Measurements from ENCODE around the gene PARD6A.

The PARD6A gene

DNA sequence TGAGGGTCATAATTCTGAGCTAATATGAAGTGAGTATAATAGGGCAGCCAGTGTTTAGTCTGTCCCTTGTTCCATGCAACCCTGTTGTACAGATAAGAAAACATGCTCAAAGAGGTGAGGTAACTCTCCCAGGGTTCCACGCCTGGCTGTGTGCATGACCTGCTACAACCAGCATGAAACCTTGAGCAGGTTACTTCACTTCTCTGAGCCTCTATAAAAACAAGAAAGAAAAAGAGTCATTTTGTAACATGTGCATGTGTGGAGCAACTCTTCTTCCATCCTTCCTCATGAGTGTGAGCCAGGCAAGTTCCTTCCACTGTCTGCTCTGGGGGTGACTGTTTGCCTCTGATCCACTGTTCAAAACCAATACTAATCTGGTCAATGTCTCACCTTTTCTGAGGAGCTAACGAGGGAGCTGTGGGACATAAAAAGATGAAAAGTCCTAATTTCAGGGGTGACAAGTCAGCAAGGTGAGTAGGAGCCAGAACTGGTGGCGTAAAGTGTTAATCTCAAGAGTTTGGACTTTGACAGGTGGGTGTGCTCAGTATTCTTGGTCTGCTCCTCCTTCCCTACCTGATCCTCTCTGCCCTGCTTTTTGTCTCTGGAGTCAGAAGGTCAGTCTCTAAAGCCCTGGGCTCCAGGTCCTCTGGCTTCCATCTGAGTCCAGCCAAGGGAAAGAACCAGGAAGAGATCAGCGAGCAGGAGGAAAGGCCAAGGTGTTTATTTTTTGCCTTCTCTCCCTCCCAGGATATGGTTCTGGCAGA lies 36.8 kb downstream of the PARD6A start:
- no peak for DNase-seq

DNA sequence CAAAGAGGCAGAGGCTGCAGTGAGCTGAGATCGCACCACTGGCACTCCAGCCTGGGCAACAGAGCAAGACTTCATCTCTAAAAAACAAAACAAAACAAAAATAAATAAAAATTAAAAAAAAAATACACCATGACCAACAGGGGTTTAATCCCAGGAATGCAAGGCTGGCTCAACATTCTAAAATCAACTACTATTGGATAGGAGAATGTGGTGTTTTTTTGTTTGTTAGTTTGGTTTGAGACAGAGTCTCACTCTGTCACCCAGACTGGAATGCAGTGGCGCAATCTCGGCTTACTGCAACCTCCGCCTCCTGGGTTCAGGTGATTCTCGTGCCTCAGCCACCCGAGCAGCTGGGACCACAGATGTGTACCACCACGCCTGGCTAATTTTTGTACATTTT lies 38.5 kb downstream of the PARD6A start:
- DNase-seq: no peak

DNA sequence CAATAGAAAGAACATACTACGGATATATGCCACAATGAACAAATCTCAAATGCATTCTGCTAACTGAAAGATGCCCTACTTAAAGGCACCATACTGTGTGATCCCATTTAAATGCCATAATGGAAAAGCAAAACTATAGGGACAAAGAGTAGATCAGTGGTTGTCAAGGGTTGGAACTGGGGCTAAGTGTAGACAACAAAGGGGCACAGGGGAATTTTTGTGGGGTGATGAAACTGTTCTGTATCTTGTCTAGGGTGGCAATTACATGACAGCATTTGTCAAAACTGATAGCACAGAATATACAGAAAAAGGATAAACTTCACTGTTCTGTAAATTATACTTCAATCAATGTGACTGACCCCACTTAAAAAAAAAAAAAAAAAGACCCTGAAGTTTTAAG lies 40.7 kb downstream of the PARD6A start:
- DNase-seq: no peak

DNA sequence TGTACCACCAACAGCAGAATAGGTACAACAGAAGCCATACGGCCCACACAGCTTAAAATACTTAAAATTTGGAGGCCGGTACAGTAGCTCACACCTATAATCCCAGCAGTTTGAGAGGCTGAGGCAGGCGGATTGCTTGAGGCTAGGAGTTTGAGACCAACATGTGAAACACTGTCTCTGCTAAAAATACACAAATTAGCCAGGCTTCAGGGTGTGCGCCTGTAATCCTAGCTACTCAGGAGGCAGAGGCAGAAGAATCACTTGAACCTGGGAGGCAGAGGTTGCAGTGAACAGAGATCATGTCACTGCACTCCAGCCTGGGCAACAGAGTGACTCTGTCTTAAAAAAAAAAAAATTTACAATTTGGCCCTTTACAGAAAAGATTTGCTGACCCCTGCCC lies 41.4 kb downstream of the PARD6A start:
- no peak for DNase-seq

DNA sequence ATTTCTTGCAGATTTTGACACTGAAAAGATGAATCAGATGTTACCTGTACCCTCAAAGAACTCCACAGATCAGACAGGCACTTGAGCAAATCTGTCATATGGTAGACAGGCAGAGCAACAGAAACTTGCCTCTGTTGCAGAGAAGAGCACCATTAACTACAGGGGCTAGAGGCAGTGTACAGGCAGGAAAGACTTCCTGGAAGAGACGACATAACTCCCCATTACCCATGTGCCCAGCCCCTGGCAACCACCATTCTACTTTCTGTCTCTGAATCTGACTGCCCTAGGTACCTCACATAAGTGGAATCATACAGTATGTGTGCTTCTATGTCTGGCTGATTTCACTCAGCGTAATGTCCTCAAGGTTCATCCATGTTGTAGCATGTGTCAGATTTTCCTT lies 42.9 kb downstream of the PARD6A start:
- DNase-seq: no peak

DNA sequence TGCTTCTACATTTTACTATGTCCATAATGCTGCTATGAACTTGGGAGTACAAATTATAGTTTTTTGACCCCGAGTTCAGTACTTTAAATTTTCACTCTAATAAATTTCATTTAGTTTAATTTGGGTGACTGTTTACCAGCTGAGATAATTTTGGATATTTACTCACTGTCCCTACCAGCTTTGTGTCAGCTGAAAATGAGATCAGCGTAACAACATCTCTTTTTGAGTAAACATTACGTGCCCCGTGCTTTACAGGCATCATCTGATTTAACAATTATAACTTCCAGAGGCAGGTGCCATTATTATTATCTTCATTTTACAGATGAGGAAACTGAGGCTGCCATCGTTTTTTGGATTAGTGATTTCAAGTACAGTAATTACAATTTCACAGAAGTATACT lies 43.4 kb downstream of the PARD6A start:
- no peak for DNase-seq

DNA sequence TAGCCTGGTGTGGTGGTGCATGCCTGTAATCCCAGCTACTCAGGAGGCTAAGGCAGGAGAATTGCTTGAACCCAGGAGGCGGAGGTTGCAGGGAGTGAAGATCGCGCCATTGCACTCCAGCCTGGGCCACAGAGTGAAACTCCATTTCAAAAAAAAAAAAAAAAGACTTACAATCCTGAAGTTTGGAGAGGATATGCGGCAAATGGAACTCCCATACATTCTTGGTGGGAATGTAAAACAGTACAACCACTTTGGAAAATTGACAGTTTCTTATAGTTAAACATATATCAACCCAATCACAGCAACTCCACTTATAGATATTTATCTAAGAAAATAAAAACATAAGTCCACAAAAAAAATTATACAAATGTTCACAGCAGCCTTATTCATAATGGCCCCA lies 46.5 kb downstream of the PARD6A start:
- DNase-seq: no peak

DNA sequence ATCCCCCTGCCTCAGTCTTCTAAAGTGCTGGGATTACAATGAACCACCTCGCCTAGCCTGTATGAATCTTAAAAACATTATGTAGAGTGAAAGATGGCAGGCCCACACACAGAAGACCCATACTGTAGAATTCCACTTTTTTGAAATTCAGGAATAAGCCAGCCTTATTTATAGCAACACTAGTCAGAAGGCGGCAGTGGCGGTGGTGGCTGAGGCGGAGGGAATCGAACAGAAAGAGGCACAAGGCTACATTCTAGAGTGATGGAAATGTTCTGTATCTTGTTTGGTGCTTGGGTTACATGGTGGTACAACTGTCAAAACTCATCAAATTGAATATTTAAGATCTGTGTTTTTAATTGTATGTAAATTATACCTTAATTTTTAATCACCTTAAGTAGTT lies 47.0 kb downstream of the PARD6A start:
- DNase-seq: no peak

DNA sequence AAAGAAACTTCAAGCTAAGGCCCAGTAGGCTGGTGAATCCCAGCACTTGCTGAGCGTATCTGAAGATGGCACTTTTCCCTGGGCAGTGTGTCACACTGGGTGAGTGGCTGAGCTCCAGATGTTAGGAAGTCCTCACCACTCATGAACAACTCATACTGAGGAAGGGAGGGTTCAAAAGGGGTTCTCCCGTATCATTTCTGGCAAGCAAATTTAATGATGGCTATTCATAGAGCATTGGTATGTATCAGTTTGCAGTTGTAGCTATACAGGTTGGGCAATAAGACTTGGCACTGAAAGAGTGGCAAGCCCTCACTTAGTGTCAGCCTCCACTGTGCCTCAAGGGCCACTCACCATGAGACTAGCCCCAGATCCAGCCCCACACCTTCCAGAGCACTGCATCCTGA lies 47.6 kb downstream of the PARD6A start:
- DNase-seq: no peak

DNA sequence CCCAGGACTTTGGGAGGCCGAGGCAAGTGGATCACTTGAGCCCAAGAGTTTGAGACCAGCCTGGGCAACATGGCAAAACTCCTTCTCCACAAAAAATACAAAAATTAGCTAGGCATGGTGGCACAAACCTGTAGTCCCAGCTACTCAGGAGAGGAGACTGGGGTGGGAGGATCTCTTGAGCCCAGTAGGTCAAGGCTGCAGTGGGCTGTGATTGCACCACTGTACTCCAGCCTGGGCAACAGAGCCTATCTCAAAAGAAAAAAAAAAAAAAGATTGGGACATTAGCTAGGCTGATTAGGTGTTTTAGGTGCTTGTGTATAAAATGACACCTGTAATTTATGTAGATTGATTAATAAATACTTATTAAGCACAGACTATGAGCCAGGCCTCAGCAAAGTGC lies 48.3 kb downstream of the PARD6A start:
- no peak for DNase-seq

DNA sequence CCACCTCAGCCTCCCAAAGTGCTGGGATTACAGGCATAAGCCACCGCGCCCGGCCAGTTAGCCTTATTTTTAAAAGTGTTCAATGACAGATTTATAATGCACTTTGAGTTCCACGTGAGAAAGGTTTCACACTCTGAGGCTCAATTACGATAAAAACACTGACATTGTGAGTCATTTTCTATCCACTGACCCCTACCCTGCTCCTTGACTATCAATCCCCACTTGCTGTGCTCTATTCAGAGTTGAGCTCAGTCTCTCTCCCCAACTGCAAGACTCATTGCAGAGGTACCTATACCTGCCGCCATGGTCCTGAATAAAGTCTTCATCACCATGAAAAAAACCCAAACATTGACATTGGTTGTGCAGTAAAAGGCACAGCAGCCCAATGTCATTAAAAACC lies 49.8 kb downstream of the PARD6A start:
- no peak for DNase-seq

All from NCI-H524 treated with DMSO at 0.1 percent for 48 hours (cell line).